Gastroesophageal sphincter (tissue), 3 donors: Measurements from ENCODE around the gene LIPE.

Source experiments
- EP300 ChIP-seq: sonication (generic); formaldehyde crosslinking; IDR thresholded peaks from one replicate; pipeline ENCODE4 v1.6.1; 2017; ENCODE audit warnings: antibody characterized with exemption, mild to moderate bottlenecking
- POLR2A ChIP-seq, 2 donors: fragments of 450-650 bp; IDR thresholded peaks; one replicate each; pipeline ENCODE4 v1.6.1; 2017; ENCODE audit warnings: antibody characterized with exemption in 2 of 2, mild to moderate bottlenecking in 2 of 2, moderate library complexity in 1 of 2
- POLR2AphosphoS5 ChIP-seq: sonication (generic); formaldehyde crosslinking; IDR thresholded peaks from one replicate; pipeline ENCODE4 v1.6.1; 2017; ENCODE audit warnings: antibody characterized with exemption
- TF ChIP-seq, protein P1 (sequence below), 4 experiments: fragments of 200-600 bp in 2 of 4; fragments of 450-650 bp in 2 of 4; sonication (generic) in 1 of 4; IDR thresholded peaks; one replicate each; pipeline ENCODE4 v1.5.1; 2017 to 2019; ENCODE audit warnings: antibody characterized with exemption in 4 of 4, mild to moderate bottlenecking in 2 of 4, moderate library complexity in 2 of 4

DNA sequence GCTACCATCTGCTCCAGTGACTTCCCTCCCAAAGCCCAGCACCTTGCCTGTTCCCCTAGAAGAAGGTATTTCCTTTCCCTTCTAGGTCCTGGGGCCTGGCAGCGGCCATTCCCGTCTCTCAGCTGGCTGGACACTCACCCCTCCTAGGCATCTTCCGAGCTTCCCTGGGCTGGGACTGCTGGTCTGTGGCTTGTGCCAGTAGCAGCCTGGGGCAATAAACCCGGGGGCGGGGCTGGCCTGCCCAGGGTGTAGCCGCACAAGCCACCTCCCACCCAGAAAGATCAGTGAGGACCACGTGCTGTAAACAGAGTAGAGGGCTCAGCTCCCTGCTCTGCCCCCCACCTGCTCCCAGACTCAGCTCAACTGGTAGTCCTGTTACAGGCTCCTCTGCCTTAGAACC is 15.0 kb downstream of the LIPE start:
- TF ChIP-seq, protein P1, sequence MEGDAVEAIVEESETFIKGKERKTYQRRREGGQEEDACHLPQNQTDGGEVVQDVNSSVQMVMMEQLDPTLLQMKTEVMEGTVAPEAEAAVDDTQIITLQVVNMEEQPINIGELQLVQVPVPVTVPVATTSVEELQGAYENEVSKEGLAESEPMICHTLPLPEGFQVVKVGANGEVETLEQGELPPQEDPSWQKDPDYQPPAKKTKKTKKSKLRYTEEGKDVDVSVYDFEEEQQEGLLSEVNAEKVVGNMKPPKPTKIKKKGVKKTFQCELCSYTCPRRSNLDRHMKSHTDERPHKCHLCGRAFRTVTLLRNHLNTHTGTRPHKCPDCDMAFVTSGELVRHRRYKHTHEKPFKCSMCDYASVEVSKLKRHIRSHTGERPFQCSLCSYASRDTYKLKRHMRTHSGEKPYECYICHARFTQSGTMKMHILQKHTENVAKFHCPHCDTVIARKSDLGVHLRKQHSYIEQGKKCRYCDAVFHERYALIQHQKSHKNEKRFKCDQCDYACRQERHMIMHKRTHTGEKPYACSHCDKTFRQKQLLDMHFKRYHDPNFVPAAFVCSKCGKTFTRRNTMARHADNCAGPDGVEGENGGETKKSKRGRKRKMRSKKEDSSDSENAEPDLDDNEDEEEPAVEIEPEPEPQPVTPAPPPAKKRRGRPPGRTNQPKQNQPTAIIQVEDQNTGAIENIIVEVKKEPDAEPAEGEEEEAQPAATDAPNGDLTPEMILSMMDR (IDR thresholded peaks at IDR 0.05), result no peak
- TF ChIP-seq POLR2A (IDR thresholded peaks at IDR 0.05) (no peak), POLR2AphosphoS5 (no peak), EP300 (no peak)
